H4 (cell line): ENCODE measurements around the gene GRAMD4. TPM values are rescaled to one million over a fixed set of nuclear protein-coding genes. Genes with fewer than 3 reads are reported as not detected.

ENCODE experiments used
- DNase-seq: peaks from one replicate; pipeline ENCODE4 v3.0.0-alpha.2; 2015; ENCODE audit warnings: low spot score
- total RNA-seq: library from RNA; depleted of rRNA; stranded (reverse); fragments of >200 nt; shearing (Covaris generic); gene quantifications from 2 replicates; pipeline ENCODE4 v1.2.3, GENCODE V29; 2014

GRAMD4 gene
- total RNA-seq, 1 experiment from 2014 or later = 3.2 TPM

GRCh38 chr22:46598737-46599424 lies 21.3 kb upstream of the GRAMD4 start:
- no peak for DNase-seq

- DNase-seq = no peak
These were observed 19.9 kb upstream of the GRAMD4 start for GRCh38 chr22:46600273-46600796.

DNA sequence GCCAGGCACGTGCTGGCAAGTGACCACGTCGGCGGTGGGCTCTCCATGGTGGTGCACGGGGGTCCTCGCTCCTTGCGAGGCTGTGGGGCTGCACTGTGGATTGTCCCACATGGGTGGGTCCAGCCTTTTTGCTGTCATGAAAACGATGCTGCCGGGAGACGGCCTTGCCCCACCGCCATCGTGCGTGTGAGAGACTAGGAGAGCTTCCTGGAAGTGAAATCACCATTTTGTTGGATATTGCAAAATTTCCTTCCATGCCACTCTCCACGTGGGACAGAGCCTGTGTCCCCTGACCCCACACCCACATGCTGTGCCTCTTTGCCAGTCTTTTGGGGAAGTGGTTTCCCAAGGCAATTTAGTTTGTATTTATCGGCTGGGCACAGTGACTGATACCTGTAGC lies 18.2 kb upstream of the GRAMD4 start:
- no peak for DNase-seq

DNA sequence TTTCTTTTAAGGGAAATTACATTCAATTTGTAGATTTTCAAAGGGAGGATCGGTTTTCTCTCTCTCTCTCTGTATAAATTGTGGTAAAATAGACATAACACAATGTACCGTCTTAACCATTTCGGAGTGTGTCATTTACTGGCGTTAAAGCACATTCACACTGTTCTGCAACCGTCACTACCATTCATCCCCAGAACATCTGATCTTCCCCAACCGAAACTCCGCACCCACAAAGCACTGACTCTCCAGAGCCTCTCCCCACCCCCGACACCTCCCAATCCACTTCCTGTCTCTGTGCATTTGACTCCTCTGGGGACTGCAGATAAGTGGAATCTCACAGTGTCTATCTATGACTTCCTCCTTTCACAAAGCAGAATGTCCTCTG lies 15.9 kb upstream of the GRAMD4 start:
- DNase-seq = no peak

DNA sequence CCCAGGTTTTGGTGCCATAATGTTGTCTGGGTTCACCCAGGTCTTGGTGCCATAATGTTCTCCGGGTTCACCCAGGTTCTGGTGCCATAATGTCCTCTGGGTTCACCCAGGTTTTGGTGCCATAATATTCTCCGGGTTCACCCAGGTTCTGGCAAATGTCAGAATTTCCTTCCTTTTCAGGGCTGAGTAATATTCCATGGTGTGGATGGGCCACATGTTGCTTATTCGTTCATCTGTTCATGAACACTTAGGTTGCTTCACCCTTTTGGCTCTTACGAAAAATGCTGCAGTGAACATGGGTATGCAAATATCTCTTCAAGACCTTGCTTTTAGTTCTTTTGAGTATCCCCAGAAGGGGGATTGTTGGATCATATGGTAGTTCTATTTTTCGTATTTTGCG lies 15.1 kb upstream of the GRAMD4 start:
- DNase-seq = no peak

- DNase-seq = no peak
These were observed 13.3 kb upstream of the GRAMD4 start for GRCh38 chr22:46606886-46607285.

DNA sequence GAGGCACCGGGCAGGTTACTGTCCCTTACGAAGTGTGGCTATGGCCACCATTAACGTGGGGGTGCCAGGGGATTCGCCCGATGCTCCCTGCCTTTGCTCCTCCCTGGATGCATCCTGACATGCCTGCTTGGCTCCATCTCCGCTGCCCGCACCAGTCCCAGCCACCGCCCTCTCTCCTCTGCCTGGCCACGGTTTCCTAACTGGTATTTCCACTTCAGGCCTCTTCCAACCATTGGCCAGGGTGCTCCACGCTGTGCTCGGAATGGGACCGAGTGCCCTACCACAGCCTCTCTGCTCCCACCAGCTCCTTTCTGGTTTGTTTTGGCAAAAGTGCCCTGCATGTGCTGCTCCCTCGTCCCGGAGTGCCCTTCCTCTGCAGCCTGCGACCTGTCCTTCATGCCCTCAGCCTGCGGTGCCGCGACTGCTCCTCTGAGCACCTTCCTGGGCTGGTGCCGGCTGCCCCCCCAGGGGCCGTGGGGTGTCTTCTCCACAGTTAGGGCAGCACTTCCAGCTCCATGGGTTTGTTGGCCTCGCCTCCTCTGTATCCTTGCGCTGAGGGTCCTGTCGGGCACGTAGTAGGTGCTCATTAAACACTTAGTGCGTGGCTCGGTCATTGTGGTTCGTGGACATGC lies 12.6 kb upstream of the GRAMD4 start:
- no peak for DNase-seq

DNA sequence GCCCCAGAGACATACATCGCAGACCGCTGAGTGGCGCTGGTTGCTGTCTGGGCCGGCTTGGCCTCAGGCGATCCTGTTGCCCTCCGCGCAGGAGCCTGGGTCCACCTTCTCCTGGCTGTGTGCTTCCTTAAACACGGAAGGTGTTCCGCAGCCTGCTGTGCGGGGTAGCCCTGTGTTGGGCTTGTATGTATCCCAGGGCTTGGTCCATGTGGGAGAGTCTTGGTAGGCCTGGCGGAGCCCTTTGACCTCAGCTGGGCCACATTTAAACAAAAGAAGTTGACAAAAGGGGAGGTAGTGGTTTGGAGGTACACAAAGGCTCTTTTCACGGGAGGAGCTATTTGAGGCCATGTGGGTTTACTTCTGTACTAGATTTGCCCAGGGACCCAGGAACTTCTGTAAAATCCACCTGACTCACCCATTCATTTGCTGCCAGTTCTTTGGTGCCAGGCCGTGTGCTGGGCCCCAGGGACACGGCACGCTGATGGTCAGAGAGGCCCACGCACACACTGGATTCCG lies 11.0 kb upstream of the GRAMD4 start:
- no peak for DNase-seq

DNA sequence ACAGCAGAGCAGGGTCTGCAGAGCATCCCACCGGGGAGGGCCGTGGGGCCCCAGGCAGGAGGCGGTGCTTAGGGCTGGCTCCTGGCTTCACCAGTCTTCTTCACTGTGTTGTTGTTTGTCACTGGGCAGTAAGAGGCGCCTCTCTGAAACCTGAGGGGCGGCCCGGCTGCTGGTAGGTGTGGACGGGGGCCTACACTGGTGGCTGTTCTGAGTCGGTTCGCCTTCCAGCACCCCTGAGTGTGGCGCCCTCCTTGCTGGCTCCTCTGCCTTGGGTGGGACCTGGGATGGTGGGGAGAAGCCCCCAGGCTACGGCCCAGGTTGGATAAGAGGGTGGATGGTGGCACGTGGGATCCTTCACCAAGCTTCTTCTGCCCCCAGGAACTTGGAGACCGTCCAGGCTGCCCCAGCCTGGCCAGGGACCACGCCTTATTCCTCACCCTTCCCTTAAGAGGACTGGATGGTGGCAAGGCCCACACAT lies 10.4 kb upstream of the GRAMD4 start:
- DNase-seq = no peak

GRCh38 chr22:46610356-46610755 lies 9.8 kb upstream of the GRAMD4 start:
- DNase-seq = no peak

GRCh38 chr22:46611189-46611588 lies 9.0 kb upstream of the GRAMD4 start:
- DNase-seq = no peak

- no peak for DNase-seq
These were observed 7.8 kb upstream of the GRAMD4 start for GRCh38 chr22:46612341-46612903.

GRCh38 chr22:46612904-46613605 lies 7.1 kb upstream of the GRAMD4 start:
- DNase-seq = no peak

GRCh38 chr22:46613606-46614021 lies 6.6 kb upstream of the GRAMD4 start:
- no peak for DNase-seq

- DNase-seq = no peak
These were observed 5.9 kb upstream of the GRAMD4 start for GRCh38 chr22:46614025-46614931.

DNA sequence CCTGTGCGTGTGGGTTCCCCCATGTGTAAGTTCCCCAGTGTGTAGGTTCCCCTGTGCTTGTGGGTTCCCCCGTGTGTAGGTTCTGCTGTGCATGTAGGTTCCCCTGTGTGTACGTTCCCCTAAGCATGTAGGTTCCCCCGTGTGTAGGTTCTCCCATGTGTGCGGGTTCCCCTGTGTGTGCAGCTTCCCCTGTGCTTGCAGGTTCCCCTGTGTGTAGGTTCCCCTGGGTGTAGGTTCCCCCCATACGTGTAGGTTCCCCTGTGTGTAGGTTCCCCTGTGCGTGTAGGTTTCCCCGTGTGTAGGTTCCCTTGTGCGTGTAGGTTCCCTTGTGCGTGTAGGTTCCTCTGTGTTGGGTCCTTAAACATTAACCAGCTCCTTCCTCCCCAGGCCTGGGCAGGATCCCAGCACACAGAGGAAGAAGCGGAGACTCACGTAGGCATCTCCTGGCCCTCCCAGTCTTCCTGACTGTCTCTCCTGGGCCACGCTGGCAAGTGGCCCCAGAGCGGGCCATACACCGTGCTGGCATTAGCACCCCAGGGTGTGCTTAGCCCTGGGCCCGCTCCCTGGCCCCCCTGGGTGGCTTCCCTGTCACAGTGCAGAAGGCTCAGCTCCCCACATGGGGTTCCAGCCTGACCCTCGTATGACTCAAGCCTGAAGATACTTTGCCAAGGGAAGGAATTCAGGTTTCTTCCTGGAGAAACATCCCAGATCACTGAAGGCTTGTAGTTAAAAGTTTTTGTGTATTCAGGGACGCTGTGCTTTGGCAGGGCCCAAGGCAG lies 2.8 kb upstream of the GRAMD4 start:
- no peak for DNase-seq

- DNase-seq = no peak
These were observed 2.1 kb upstream of the GRAMD4 start for GRCh38 chr22:46617986-46618647.

GRCh38 chr22:46618667-46619066 lies 1.5 kb upstream of the GRAMD4 start:
- no peak for DNase-seq

GRCh38 chr22:46619240-46619829 lies 851 bp upstream of the GRAMD4 start:
- no peak for DNase-seq
